Measurements from ENCODE around the gene TEX47. TPM values are rescaled to one million over a fixed set of nuclear protein-coding genes. Genes with fewer than 3 reads are reported as not detected.

Gene TEX47
- total and polyA plus RNA-seq, 2 donors (not counting 1 experiment from before 2014, with no cell fraction given) = not detected

GRCh38 chr7:88756802-88757201 is 38.7 kb downstream of the TEX47 start:
- H3K9me3 ChIP-seq (ENCODE audit: control extremely low read depth in 1 of 3, control insufficient read depth in 2 of 3, insufficient read depth in 1 of 3, low read length in 2 of 3) = no peaks in the 10 kb centered on the region
- H3K9ac ChIP-seq (ENCODE audit: low read length) = no peak overlapping the region
- H3K36me3 ChIP-seq (replicated peaks in 1 of 2; ENCODE audit: control extremely low read depth in 1 of 2, control insufficient read depth in 1 of 2, extremely low read depth in 1 of 2, insufficient read depth in 2 of 2, low read length in 1 of 2) = no peaks in the 10 kb centered on the region
- ATAC-seq (ENCODE audit: low read depth) (no peak), DNase-seq (no peak)
- Mint-ChIP-seq H3K27me3 (peaks cover 40% of the 10 kb centered on the region), H3K4me3 (no peak overlapping the region), H3K9me3 (ENCODE audit: insufficient read depth) (peaks cover 5% of the 10 kb centered on the region), H3K4me1 (peaks cover 3% of the 10 kb centered on the region), H3K27ac (no peak overlapping the region)
- CTCF ChIA-PET = no interaction called here
- H3K4me3 ChIP-seq (ENCODE audit: control extremely low read depth in 1 of 5, extremely low read depth in 1 of 5, insufficient read depth in 1 of 5, low read depth in 2 of 5, low read length in 4 of 5) = no peak overlapping the region
- POLR2A ChIA-PET = no interaction called here
- no peak overlapping the region for H2AFZ ChIP-seq (ENCODE audit: insufficient read depth, low read depth, low read length, poor library complexity, severe bottlenecking)
- H3K79me2 ChIP-seq (ENCODE audit: control insufficient read depth, insufficient read depth, low read length) = no peaks in the 10 kb centered on the region
- no peaks in the 10 kb centered on the region for H4K20me1 ChIP-seq (ENCODE audit: control insufficient read depth, insufficient read depth, low read length, poor library complexity, severe bottlenecking)
- no peaks in the 10 kb centered on the region for H3K4me1 ChIP-seq (ENCODE audit: control insufficient read depth in 2 of 2, insufficient read depth in 2 of 2, low read length in 2 of 2)
- WGBS (ENCODE audit: insufficient coverage) = no CpG with 5 or more reads among the region's 1 CpG
- TF ChIP-seq EZH2 (IDR thresholded peaks at IDR 0.05; ENCODE audit: borderline replicate concordance, insufficient read depth, low read depth, low read length, poor library complexity, severe bottlenecking) (no peak), CTCF (IDR thresholded peaks at IDR 0.05) (no peak)
- no peak overlapping the region for H3K27ac ChIP-seq (ENCODE audit: low read length in 2 of 2)
- intact Hi-C loops (cut with micrococcal nuclease) = no loop called here
- H3K27me3 ChIP-seq (replicated peaks in 1 of 4; ENCODE audit: control extremely low read depth in 1 of 4, control insufficient read depth in 3 of 4, insufficient read depth in 4 of 4, low read length in 3 of 4) = peaks cover 0 to 11% (median 6%) of the 10 kb centered on the region in 4 experiments
- H3K4me2 ChIP-seq (replicated peaks; ENCODE audit: low read depth, low read length, poor library complexity, severe bottlenecking) = no peak overlapping the region

- no peaks in the 10 kb centered on the region for H3K4me1 ChIP-seq (ENCODE audit: control insufficient read depth in 2 of 2, insufficient read depth in 2 of 2, low read length in 2 of 2)
- no peak overlapping the region for H3K27ac Mint-ChIP-seq
- no peaks in the 10 kb centered on the region for H3K9me3 ChIP-seq (ENCODE audit: control extremely low read depth in 1 of 3, control insufficient read depth in 2 of 3, insufficient read depth in 1 of 3, low read length in 2 of 3)
- H3K4me3 Mint-ChIP-seq = no peak overlapping the region
- no CpG with 5 or more reads among the region's 3 CpGs for WGBS (ENCODE audit: insufficient coverage)
- no peak overlapping the region for H3K27ac ChIP-seq (ENCODE audit: low read length in 2 of 2)
- no peaks in the 10 kb centered on the region for H3K79me2 ChIP-seq (ENCODE audit: control insufficient read depth, insufficient read depth, low read length)
- TF ChIP-seq EZH2 (IDR thresholded peaks at IDR 0.05; ENCODE audit: borderline replicate concordance, insufficient read depth, low read depth, low read length, poor library complexity, severe bottlenecking) = no peak
- TF ChIP-seq CTCF (IDR thresholded peaks at IDR 0.05) = no peak
- H3K27me3 ChIP-seq (replicated peaks in 1 of 4; ENCODE audit: control extremely low read depth in 1 of 4, control insufficient read depth in 3 of 4, insufficient read depth in 4 of 4, low read length in 3 of 4) = no peaks in the 10 kb centered on the region
- H3K4me1 Mint-ChIP-seq = no peaks in the 10 kb centered on the region
- H3K27me3 Mint-ChIP-seq = no peaks in the 10 kb centered on the region
- ChIA-PET POLR2A (no interaction called here), CTCF (no interaction called here)
- H2AFZ ChIP-seq (ENCODE audit: insufficient read depth, low read depth, low read length, poor library complexity, severe bottlenecking) = no peak overlapping the region
- DNase-seq (no peak), ATAC-seq (ENCODE audit: low read depth) (no peak)
- no peak overlapping the region for H3K4me3 ChIP-seq (ENCODE audit: control extremely low read depth in 1 of 5, extremely low read depth in 1 of 5, insufficient read depth in 1 of 5, low read depth in 2 of 5, low read length in 4 of 5)
- intact Hi-C loops (cut with micrococcal nuclease) = no loop called here
- no peaks in the 10 kb centered on the region for H3K36me3 ChIP-seq (replicated peaks in 1 of 2; ENCODE audit: control extremely low read depth in 1 of 2, control insufficient read depth in 1 of 2, extremely low read depth in 1 of 2, insufficient read depth in 2 of 2, low read length in 1 of 2)
- no peak overlapping the region for H3K9ac ChIP-seq (ENCODE audit: low read length)
- H4K20me1 ChIP-seq (ENCODE audit: control insufficient read depth, insufficient read depth, low read length, poor library complexity, severe bottlenecking) = no peaks in the 10 kb centered on the region
- H3K4me2 ChIP-seq (replicated peaks; ENCODE audit: low read depth, low read length, poor library complexity, severe bottlenecking) = no peak overlapping the region
- peaks cover 2% of the 10 kb centered on the region for H3K9me3 Mint-ChIP-seq (ENCODE audit: insufficient read depth)
Measured at GRCh38 chr7:88746126-88746525, 49.4 kb downstream of the TEX47 start.

Small RNA genes lying within 50 kb of the gene (small RNA-seq; reads per million reads assigned to genes)
- not detected for gene AC002127.1 (ENCODE audit: insufficient read length, low read depth, low replicate concordance)

Other genes starting within 250 kb of the TEX47 start
- not detected in 2 replicates for gene ZNF804B, start 36.0 kb downstream of the TEX47 start, total RNA-seq
- gene ZNF804B, start 36.0 kb downstream of the TEX47 start, polyA plus RNA-seq = not detected in 2 replicates